ENCODE measurements around the gene MAP4. TPM values are rescaled to one million over a fixed set of nuclear protein-coding genes. Genes with fewer than 3 reads are reported as not detected.
"Not testable (repeated sequence)": the region's sequence is repeated elsewhere in the genome, so short reads cannot be mapped to it uniquely, and the experiment has no call there.

The MAP4 gene
- total RNA-seq, 1 donor from 2014 or later, result 63.8 TPM

GRCh38 chr3:47841786-47842349 is 174.3 kb downstream of the MAP4 start:
- no peak for DNase-seq

- DNase-seq, result no peak
These were observed 177.7 kb downstream of the MAP4 start for GRCh38 chr3:47838503-47838902.

GRCh38 chr3:47836986-47837385 is 179.2 kb downstream of the MAP4 start:
- no peak for DNase-seq

GRCh38 chr3:47829482-47829881 is 186.7 kb downstream of the MAP4 start:
- not testable (repeated sequence) for DNase-seq

- no peak for DNase-seq
These were observed 190.6 kb downstream of the MAP4 start for GRCh38 chr3:47825590-47825989.

- DNase-seq, result peak; percentile 91
These were observed 191.4 kb downstream of the MAP4 start for GRCh38 chr3:47824541-47825473.

- no peak for DNase-seq
These were observed 198.6 kb downstream of the MAP4 start for GRCh38 chr3:47817609-47818008.

GRCh38 chr3:47813551-47814177 is 202.6 kb downstream of the MAP4 start:
- DNase-seq, result no peak

- DNase-seq, result no peak
These were observed 211.6 kb downstream of the MAP4 start for GRCh38 chr3:47804577-47804976.

GRCh38 chr3:47803480-47804025 is 212.7 kb downstream of the MAP4 start:
- no peak for DNase-seq

GRCh38 chr3:47802734-47803479 is 213.3 kb downstream of the MAP4 start, which contains the start of gene DHX30:
Gene DHX30 (plus strand): TSS chr3:47803138. CDS start chr3:47810684, 7,546 bp downstream.
- peak; percentile 91 for DNase-seq

Other genes with a start within 250 kb of the MAP4 start
- gene SMARCC1, start 234.5 kb downstream of the MAP4 start, total RNA-seq, result 35.6 and 41.3 TPM in 2 replicates
- gene DHX30, start 213.3 kb downstream of the MAP4 start, total RNA-seq, result 79.3 and 104 TPM in 2 replicates
- 15.1 and 21.6 TPM in 2 replicates for gene CDC25A, start 172.0 kb upstream of the MAP4 start, total RNA-seq
- gene CAMP, start 207.1 kb upstream of the MAP4 start, total RNA-seq, result not detected in 2 replicates
- gene ZNF589, start 224.7 kb upstream of the MAP4 start, total RNA-seq, result 3.4 and 4.1 TPM in 2 replicates